ENCODE data around the gene ATE1. TPM values are rescaled to one million over a fixed set of nuclear protein-coding genes. Genes with fewer than 3 reads are reported as not detected.
A peak's percentile ranks its signal among the peaks of the same experiment; 100 is the strongest.

The ATE1 gene
- total RNA-seq, 4 donors from 2014 or later, result 15.5 to 29.8 (median 22.6) TPM

DNA sequence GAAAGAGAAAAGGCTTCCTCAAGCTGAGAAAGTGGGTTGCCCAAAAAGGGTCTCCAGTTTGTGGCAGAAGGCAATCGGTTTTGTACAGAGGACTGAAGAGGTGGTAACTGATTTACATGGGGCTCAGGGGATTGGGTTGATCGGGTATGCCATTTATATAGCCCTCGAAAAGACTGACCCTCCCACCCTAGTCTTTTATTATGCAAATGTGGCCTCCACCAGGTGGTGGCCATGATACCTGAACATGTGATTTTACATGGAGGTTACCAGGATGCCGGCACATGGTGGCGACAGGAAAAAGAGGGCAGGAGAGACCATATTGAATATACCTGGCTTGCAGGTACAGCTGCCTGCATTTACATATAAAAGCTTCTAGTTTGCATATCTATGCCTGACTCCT lies 36.7 kb downstream of the ATE1 start:
- TF ChIP-seq, protein P1, sequence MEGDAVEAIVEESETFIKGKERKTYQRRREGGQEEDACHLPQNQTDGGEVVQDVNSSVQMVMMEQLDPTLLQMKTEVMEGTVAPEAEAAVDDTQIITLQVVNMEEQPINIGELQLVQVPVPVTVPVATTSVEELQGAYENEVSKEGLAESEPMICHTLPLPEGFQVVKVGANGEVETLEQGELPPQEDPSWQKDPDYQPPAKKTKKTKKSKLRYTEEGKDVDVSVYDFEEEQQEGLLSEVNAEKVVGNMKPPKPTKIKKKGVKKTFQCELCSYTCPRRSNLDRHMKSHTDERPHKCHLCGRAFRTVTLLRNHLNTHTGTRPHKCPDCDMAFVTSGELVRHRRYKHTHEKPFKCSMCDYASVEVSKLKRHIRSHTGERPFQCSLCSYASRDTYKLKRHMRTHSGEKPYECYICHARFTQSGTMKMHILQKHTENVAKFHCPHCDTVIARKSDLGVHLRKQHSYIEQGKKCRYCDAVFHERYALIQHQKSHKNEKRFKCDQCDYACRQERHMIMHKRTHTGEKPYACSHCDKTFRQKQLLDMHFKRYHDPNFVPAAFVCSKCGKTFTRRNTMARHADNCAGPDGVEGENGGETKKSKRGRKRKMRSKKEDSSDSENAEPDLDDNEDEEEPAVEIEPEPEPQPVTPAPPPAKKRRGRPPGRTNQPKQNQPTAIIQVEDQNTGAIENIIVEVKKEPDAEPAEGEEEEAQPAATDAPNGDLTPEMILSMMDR (IDR thresholded peaks at IDR 0.05), result no peak
- TF ChIP-seq POLR2A (IDR thresholded peaks at IDR 0.05), result no peak
- Histone ChIP-seq H3K27ac (no peak overlapping the region), H3K36me3 (peaks cover 0 to 66% (median 0%) of the 10 kb centered on the region in 3 donors), H3K9me3 (no peaks in the 10 kb centered on the region), H3K4me1 (no peaks in the 10 kb centered on the region), H3K27me3 (no peaks in the 10 kb centered on the region), H3K4me3 (no peak overlapping the region)
- 83 to 88% methylated on average over 5 of the region's 5 CpGs for WGBS, 2 donors
- intact Hi-C loops (cut with DNase I), result loop anchor here (10.0 kb wide), 1 partner anchor 956 kb away; no protein-coding TSS in a partner anchor
- DNase-seq, result no peak

DNA sequence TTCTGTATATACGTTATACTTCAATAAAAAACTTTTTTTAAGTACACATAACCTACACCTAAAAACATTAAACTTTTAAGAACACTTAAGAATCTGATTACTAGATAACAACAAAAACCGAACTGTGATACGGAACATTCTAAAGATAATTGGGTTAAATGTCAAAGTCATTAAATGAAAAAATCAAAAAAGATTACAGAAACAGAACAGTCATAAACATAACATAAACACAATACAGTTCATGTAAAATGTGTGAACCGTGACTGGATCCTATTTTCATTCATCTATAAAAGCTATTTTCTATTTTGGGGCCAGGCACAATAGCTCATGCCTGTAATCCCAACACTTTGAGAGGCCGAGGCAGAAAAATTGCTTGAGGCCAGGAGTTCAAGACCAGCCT lies 38.6 kb downstream of the ATE1 start:
- Histone ChIP-seq H3K4me1 (no peaks in the 10 kb centered on the region), H3K36me3 (peaks cover 0 to 54% (median 0%) of the 10 kb centered on the region in 3 donors), H3K9me3 (no peaks in the 10 kb centered on the region), H3K27ac (no peak overlapping the region), H3K27me3 (no peaks in the 10 kb centered on the region), H3K4me3 (no peak overlapping the region)
- no peak for DNase-seq
- 77 to 91% methylated on average over 5 of the region's 5 CpGs for WGBS, 2 donors
- TF ChIP-seq, protein P1 (IDR thresholded peaks at IDR 0.05), result no peak
- TF ChIP-seq POLR2A (IDR thresholded peaks at IDR 0.05), result no peak
- intact Hi-C loops (cut with DNase I), result no loop called here

DNA sequence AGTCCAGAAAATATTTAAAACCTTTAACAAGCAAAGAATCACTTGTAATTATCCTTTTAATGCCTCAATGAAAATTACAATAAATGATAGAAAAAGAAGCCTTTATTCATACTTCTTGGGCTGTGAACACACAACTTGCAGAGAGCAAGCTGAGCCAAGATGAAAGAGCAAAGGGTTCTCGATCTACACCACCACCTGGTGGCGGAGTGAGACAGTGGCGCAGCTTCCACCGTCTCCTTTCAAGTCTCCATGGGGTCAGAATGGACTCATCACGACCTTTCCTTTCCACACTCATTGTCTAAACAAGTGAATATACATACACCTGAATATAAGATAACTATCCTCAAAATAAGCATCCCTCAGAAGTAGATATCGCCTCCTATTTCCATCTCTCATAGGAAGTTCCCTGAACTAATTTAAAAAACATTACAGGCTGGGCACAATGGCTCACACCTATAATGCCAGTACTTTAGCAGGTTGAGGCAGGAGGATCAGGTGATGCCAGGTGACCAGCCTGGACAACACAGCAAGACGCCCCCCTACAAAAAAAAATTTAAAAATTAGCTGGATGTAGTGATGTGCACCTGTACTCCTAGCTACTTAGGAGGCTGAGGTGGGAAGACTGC lies 40.7 kb downstream of the ATE1 start:
- DNase-seq, result no peak
- TF ChIP-seq, protein P1 (IDR thresholded peaks at IDR 0.05), result peak; percentile 55 to 88 (median 81)
- TF ChIP-seq POLR2A (IDR thresholded peaks at IDR 0.05), result no peak
- 20 to 34% methylated on average over 7 of the region's 7 CpGs for WGBS, 2 donors
- intact Hi-C loops (cut with DNase I), result no loop called here
- H3K4me1 ChIP-seq, result no peaks in the 10 kb centered on the region
- H3K27me3 ChIP-seq, result no peaks in the 10 kb centered on the region
- no peak overlapping the region for H3K4me3 ChIP-seq
- H3K27ac ChIP-seq, result no peak overlapping the region
- H3K9me3 ChIP-seq, result no peaks in the 10 kb centered on the region
- peaks cover 0 to 43% (median 0%) of the 10 kb centered on the region in 3 donors for H3K36me3 ChIP-seq

DNA sequence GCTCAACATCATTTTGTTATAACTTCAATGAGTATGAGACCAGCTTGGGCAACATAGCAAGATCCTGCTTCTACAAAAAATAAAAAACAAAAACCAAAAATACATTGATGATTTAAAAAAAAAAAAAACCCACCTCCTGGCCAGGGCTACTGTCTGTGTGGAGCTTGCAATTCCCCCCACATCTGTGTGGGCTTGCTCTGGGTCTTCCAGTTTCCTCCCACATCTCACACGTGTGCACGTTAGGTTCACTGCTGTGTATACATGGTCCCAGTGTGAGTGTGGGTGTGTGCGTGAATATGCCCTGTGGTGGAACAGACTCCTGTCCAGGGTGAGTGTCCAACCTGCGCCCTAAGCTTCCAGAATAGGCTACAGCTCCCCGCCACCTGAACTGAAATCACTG lies 41.6 kb downstream of the ATE1 start:
- TF ChIP-seq, protein P1 (IDR thresholded peaks at IDR 0.05), result no peak
- no peak for TF ChIP-seq POLR2A (IDR thresholded peaks at IDR 0.05)
- WGBS, 2 donors, result 87 to 94% methylated on average over 5 of the region's 5 CpGs
- H3K36me3 ChIP-seq, result peaks cover 0 to 42% (median 0%) of the 10 kb centered on the region in 3 donors
- no peak overlapping the region for H3K4me3 ChIP-seq
- H3K27ac ChIP-seq, result no peak overlapping the region
- DNase-seq, result no peak
- no peaks in the 10 kb centered on the region for H3K4me1 ChIP-seq
- no peaks in the 10 kb centered on the region for H3K27me3 ChIP-seq
- intact Hi-C loops (cut with DNase I), result no loop called here
- H3K9me3 ChIP-seq, result no peaks in the 10 kb centered on the region

DNA sequence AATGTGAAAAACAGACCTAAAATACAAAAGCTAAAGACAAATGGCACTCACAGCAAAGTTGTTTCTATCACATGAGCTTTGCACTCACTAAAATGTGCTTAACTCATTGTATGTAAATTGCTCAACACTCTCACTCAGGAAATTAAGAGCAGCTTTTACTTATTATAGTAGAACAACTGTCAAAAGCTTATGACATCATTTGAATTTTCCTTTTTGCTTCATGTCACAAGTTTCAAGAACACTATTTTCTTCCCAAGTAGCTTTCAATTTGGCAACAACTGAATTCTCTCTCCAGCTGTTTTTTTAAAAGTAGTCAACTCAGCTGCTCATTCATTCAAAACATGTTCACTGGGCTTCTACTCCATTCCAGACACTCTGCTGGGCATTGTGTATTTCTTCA lies 46.9 kb downstream of the ATE1 start:
- Histone ChIP-seq H3K36me3 (peaks cover 0 to 33% (median 0%) of the 10 kb centered on the region in 3 donors), H3K4me3 (no peak overlapping the region), H3K27me3 (no peaks in the 10 kb centered on the region), H3K27ac (no peak overlapping the region), H3K4me1 (no peaks in the 10 kb centered on the region), H3K9me3 (no peaks in the 10 kb centered on the region)
- intact Hi-C loops (cut with DNase I), result no loop called here
- DNase-seq, result no peak
- TF ChIP-seq POLR2A (IDR thresholded peaks at IDR 0.05), result no peak

DNA sequence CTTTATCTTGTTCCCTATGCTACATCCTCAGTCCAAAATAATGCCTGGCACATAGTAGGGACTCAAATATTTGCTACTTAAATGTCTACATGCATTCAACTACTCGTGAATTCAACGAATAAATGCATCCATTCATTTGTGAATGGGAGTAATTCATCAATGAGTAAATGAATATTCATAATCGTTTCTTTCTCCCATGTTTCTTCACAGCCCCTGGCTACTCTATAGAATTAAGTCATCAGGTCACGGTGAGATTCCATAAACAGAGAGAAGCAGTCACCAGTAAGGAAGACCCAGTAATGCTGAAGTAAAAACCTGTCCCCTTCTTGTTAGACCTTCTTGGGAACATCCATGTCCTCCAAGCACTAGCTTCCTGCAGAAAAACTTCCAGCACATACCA lies 48.4 kb downstream of the ATE1 start:
- Histone ChIP-seq H3K27me3 (no peaks in the 10 kb centered on the region), H3K9me3 (no peaks in the 10 kb centered on the region), H3K4me3 (no peak overlapping the region), H3K36me3 (peaks cover 0 to 30% (median 0%) of the 10 kb centered on the region in 3 donors), H3K27ac (no peak overlapping the region), H3K4me1 (no peaks in the 10 kb centered on the region)
- TF ChIP-seq, protein P1 (IDR thresholded peaks at IDR 0.05), result no peak
- no peak for DNase-seq
- intact Hi-C loops (cut with DNase I), result no loop called here
- WGBS, 2 donors, result 90 to 91% methylated on average over 4 of the region's 4 CpGs

Measured in esophagus squamous epithelium (tissue), 5 donors.